Peyer's patch (tissue), 4 donors: Measurements from ENCODE around the gene AMT. TPM values are rescaled to one million over a fixed set of nuclear protein-coding genes. Genes with fewer than 3 reads are reported as not detected.

ENCODE experiments used
- DNase-seq, 3 donors: peaks; one replicate each; pipeline ENCODE4 v3.0.0-alpha.2; 2017 to 2019
- H3K27ac ChIP-seq, 4 donors: fragments of 200-600 bp; sonication (generic); one replicate each; pipeline ENCODE4 v1.5.1; 2016 to 2019
- H3K27me3 ChIP-seq, 2 donors: fragments of 200-600 bp; sonication (generic); one replicate each; pipeline ENCODE4 v1.5.1; 2019
- H3K36me3 ChIP-seq, 3 donors: fragments of 200-600 bp; sonication (generic); one replicate each; pipeline ENCODE4 v1.5.1; 2016 to 2019
- H3K4me1 ChIP-seq, 4 donors: fragments of 200-600 bp; sonication (generic); one replicate each; pipeline ENCODE4 v1.5.1; 2016 to 2019
- H3K4me3 ChIP-seq, 4 donors: fragments of 200-600 bp; sonication (generic); 1 replicate in 3 of 4; 2 replicates in 1 of 4; pipeline ENCODE4 v1.5.1; 2016 to 2019; ENCODE audit warnings: mild to moderate bottlenecking in 1 of 4
- H3K9me3 ChIP-seq, 4 donors: fragments of 200-600 bp; sonication (generic); one replicate each; pipeline ENCODE4 v1.5.1; 2016 to 2019; ENCODE audit warnings: mild to moderate bottlenecking in 1 of 4
- POLR2A ChIP-seq, 2 donors: fragments of 450-650 bp; IDR thresholded peaks; one replicate each; pipeline ENCODE4 v1.5.1; 2017; ENCODE audit warnings: antibody characterized with exemption in 2 of 2, mild to moderate bottlenecking in 2 of 2, moderate library complexity in 2 of 2
- small RNA-seq, 2 donors: library from RNA; depleted of rRNA; stranded (forward); fragments of <200 nt; gene quantifications; one replicate each; pipeline ENCODE3, GENCODE V24; 2016
- total RNA-seq, 4 donors: library from RNA; depleted of rRNA; stranded (reverse); fragments of >200 nt; gene quantifications; one replicate each; pipeline ENCODE4 v1.1.0, GENCODE V29; 2016
- TF ChIP-seq, protein P1 (sequence below), 6 experiments: fragments of 450-650 bp in 4 of 6; fragments of 200-600 bp in 2 of 6; sonication (generic) in 1 of 6; IDR thresholded peaks; one replicate each; pipeline ENCODE4 v1.5.1; 2017 to 2019; ENCODE audit warnings: antibody characterized with exemption in 6 of 6, mild to moderate bottlenecking in 3 of 6, moderate library complexity in 1 of 6

Gene AMT
- total RNA-seq, 4 donors from 2014 or later, result 13.3 to 32.9 (median 25.1) TPM

DNA sequence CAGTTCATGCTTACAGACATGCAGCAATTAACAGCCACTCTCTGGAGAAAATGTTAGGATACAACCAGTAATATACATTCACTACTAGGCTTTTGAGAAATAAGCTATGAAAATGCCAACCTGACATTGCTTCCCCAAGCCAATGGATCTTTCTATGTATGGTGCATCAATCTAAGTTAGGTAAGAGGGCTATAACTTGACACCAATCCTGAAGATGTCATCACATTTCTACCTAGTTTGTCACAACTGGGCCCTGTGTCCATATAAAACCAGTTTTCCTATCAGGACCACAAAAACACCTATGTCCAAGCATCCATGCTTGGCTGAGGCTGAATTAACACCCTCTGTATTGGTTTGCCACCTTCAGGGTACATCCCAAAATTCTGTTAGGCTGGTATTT, 50.3 kb downstream of the AMT start:
- Histone ChIP-seq H3K27me3 (no peaks in the 10 kb centered on the region), H3K36me3 (peaks cover 0 to 78% (median 0%) of the 10 kb centered on the region in 3 donors), H3K4me1 (no peaks in the 10 kb centered on the region), H3K4me3 (no peak overlapping the region), H3K9me3 (no peaks in the 10 kb centered on the region), H3K27ac (no peak overlapping the region)
- DNase-seq, result no peak
- TF ChIP-seq, protein P1, sequence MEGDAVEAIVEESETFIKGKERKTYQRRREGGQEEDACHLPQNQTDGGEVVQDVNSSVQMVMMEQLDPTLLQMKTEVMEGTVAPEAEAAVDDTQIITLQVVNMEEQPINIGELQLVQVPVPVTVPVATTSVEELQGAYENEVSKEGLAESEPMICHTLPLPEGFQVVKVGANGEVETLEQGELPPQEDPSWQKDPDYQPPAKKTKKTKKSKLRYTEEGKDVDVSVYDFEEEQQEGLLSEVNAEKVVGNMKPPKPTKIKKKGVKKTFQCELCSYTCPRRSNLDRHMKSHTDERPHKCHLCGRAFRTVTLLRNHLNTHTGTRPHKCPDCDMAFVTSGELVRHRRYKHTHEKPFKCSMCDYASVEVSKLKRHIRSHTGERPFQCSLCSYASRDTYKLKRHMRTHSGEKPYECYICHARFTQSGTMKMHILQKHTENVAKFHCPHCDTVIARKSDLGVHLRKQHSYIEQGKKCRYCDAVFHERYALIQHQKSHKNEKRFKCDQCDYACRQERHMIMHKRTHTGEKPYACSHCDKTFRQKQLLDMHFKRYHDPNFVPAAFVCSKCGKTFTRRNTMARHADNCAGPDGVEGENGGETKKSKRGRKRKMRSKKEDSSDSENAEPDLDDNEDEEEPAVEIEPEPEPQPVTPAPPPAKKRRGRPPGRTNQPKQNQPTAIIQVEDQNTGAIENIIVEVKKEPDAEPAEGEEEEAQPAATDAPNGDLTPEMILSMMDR (IDR thresholded peaks at IDR 0.05), result no peak
- no peak for TF ChIP-seq POLR2A (IDR thresholded peaks at IDR 0.05)

GRCh38 chr3:49370585-49371290, 51.5 kb downstream of the AMT start:
- peaks cover 0 to 90% (median 0%) of the 10 kb centered on the region in 3 donors for H3K36me3 ChIP-seq

More at GRCh38 chr3:49370585-49371290, 51.5 kb downstream of the AMT start:
- H3K4me3 ChIP-seq, result no peak overlapping the region
- TF ChIP-seq, protein P1 (IDR thresholded peaks at IDR 0.05), result no peak
- TF ChIP-seq POLR2A (IDR thresholded peaks at IDR 0.05), result no peak
- H3K9me3 ChIP-seq, result no peaks in the 10 kb centered on the region
- H3K4me1 ChIP-seq, result no peaks in the 10 kb centered on the region
- no peak for DNase-seq
- H3K27ac ChIP-seq, result no peak overlapping the region
- no peaks in the 10 kb centered on the region for H3K27me3 ChIP-seq

Small RNA genes within 50 kb of the gene (small RNA-seq; reads per million reads assigned to genes)
- 0 reads per million in 2 donors for gene RNA5SP130

Other genes with a start within 250 kb of the AMT start
- 10 to 100 TPM in 1 of 4 donors, 1 to 10 TPM in 3; 4.4 to 24.8 (median 5.3) TPM for gene C3orf62, start 145.2 kb downstream of the AMT start, total RNA-seq
- 100 to 1,000 TPM in 1 of 4 donors, 10 to 100 TPM in 3; 26.3 to 106 (median 47.5) TPM for gene USP4, start 82.4 kb downstream of the AMT start, total RNA-seq
- 100 to 1,000 TPM; 104 to 161 (median 130) TPM for gene GPX1, start 64.1 kb downstream of the AMT start, total RNA-seq
- 100 to 1,000 TPM; 223 to 294 (median 274) TPM for gene RHOA, start 10.5 kb downstream of the AMT start, total RNA-seq
- 10 to 100 TPM; 12.4 to 56.4 (median 40.9) TPM for gene TCTA, start 10.1 kb downstream of the AMT start, total RNA-seq
- 1 to 10 TPM in 3 of 4 donors, not detected in 1; 2.0 to 7.7 (median 7.6) TPM for gene NICN1, start 6.9 kb upstream of the AMT start, total RNA-seq
- gene DAG1, start 47.8 kb upstream of the AMT start, total RNA-seq, result 10 to 100 TPM; 11.6 to 79.2 (median 62.6) TPM
- 1 to 10 TPM in 1 of 4 donors, under 1 TPM in 3; 0.18 to 3.3 (median 0.85) TPM for gene BSN, start 132.0 kb upstream of the AMT start, total RNA-seq